SU-DHL-6 (cell line): Measurements from ENCODE around the gene KCNK2.

Experiments
- CTCF ChIP-seq: fragments of 200-600 bp; sonication (generic); IDR thresholded peaks from one replicate; pipeline ENCODE4 v1.5.1; 2017; ENCODE audit warnings: antibody characterized with exemption, mild to moderate bottlenecking, low read length, moderate library complexity; ENCODE audit not compliant: insufficient read depth, poor library complexity, severe bottlenecking
- EZH2phosphoT487 ChIP-seq: fragments of 200-600 bp; sonication (generic), shearing (Covaris generic); conservative IDR thresholded peaks from 2 replicates; pipeline ENCODE4 v1.6.1; 2018; ENCODE audit warnings: mild to moderate bottlenecking, antibody characterized with exemption, low read length, moderate library complexity, mixed read lengths

GRCh38 chr1:215147024-215147423, 64.5 kb downstream of the KCNK2 start:
- no peak for TF ChIP-seq CTCF
- TF ChIP-seq EZH2phosphoT487, result no peak
